ENCODE data around the gene ZNF526.
"Not testable (repeated sequence)": the region's sequence is repeated elsewhere in the genome, so short reads cannot be mapped to it uniquely, and the experiment has no call there.

Gene ZNF526

DNA sequence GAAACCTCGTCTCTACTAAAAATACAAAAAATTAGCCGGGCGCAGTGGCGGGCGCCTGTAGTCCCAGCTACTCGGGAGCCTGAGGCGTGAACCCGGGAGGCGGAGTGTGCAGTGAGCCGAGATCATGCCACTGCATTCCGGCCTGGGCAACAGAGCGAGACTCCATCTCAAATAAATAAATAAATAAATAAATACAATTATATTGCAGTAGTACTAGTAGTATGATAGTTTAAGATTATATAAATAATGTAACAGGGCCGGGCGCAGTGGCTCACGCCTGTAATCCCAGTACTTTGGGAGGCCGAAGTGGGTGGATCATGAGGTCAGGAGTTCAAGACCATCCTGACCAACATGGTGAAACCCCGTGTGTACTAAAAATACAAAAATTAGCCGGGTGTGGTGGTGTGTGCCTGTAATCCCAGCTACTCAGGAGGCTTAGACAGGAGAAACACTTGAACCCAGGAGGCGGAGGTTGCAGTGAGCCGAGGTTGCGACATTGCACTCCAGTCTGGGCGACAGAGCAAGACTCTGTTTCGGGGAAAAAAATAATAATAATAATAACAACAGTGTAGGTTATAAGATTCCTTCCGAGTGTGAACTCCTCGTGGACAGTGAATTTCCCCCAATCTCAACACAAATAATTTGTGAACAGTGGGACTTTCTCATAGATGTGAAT is 47.0 kb downstream of the ZNF526 start:
- not testable (repeated sequence) for DNase-seq

DNA sequence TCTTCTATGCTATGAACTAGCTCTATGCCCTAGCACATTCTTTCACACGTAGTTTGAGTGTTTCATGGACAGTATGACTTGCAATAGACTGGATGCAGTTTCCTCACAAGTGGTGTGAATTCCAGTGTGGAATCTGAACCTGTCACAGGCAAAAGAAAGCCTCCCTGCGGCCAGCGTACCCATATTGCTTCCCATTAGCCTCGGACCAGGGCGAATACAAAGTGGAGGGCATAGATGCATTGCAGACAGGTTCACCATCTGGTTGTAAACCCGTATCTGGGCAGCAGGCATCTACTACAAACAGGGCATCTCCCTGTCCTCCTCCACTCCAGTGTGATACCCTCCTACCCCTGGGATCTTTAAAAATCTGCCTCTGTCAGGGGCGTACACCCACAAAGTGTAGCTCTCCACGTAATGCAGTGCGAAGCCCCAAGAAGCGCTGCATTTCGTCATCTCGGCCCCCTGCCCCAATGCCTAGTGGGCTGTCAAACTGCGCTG is 47.6 kb downstream of the ZNF526 start:
- DNase-seq, result no peak

DNA sequence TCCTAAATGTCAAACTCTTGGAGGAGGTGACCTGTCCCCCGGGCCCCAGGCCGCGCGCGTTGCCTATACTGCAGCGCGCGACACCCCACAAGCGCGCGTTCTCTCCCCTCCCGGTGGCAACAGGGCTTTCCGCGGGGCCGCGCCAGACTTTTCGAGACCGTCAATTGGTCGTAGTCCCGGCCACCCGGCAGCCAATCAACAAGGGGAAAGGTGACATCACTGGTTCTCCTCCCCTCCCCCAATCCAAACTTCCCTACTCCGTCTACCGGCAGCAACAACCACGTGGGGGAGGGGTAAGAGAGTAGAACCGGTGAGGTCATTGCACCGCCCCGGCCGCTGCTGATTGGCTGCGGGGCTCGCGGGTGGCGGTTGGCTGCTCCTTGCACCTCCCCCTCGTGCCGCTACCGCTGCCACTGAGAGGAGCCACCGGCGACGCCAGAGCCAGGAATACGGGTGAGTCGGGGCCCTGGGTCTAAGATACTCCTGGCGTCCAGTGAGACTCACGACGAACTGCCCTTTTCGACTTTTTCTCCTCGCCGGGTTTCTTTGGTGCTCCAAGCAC is 48.1 kb downstream of the ZNF526 start:
- no peak for DNase-seq

DNA sequence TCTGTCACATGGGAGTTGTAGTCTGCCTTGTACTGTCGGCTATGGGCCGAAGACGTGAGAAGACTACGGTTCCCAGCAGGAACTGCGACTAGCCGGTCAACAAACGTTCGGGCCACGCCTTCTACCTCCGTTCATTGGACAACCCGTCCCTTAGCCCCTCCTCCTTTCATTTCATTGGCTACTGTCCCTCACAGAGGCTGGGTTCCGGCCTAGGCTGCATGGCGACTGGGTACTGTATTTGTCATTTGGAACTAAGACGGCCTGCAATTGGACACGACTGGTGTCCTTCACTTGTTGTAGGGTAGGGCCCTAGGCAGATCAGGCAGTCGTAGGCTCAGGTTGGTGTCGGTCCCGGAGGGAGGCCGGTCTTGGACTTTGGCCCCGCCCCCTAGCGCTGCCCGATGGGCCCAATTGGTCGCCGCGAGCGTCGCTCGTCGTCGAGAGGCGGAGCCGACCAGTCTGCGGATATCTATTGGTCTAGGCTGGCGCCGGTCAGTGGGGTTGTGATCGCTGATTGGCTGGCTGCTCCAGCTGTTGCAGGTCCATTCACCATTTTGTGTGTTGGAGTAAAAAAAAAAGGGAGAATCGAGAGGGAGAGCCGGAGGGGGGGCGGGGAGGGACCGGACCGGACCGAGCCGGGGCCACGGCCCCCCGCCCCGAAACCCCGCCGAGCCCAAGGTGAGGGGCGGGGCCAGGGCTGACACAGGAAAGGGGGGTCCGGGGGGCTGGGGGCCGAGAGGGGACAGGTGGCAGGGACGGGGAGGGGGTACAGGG is 48.8 kb downstream of the ZNF526 start, which contains the start of gene CIC:
Gene CIC, plus strand, starts transcription at position 549 of the 774 bp plus-strand sequence. CDS start 2,532 bp downstream, outside the sequence.
- DNase-seq, result peak; percentile 63

DNA sequence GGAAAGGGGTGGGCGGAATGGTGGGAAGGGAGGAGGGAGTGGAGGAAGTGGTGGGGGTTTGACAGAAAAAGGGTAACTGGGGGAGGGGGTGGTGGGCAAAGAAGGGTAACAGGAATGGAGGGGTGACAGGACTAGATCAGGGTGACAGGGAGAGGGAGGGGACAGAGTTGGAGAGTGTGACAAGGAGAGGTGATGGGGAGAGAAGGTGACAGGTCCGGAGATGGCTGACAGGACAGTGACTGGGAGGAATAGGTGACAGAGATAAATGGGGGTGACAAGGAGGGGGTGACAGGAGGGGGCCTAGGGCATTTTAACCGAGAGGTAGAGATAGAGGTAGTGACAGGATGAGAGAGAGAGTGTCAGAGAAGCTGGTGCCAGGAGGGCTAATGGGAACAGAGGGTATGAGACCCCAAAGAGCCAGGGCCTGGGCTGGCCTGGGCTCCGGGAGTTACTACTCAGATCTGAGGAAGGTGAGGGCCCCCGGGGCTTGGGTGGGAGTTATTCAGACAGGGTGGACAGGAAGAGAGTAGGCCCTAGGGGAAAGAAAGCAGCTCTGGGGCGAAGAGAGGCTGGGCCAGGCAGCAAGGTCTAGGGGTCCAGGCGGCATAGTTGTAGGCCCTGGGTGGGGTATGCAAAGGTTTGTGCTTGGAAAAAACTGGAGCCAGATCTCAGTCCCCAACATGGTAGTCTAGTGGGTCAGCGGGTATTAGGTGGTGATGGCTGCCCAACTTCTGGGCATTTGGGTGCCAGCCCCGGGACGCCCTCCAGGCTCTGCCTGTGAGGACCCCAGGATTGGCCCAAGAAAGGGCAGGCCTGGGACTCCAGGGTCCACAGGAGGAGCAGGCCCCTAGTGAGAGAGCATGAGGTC is 49.6 kb downstream of the ZNF526 start:
- DNase-seq, result no peak

DNA sequence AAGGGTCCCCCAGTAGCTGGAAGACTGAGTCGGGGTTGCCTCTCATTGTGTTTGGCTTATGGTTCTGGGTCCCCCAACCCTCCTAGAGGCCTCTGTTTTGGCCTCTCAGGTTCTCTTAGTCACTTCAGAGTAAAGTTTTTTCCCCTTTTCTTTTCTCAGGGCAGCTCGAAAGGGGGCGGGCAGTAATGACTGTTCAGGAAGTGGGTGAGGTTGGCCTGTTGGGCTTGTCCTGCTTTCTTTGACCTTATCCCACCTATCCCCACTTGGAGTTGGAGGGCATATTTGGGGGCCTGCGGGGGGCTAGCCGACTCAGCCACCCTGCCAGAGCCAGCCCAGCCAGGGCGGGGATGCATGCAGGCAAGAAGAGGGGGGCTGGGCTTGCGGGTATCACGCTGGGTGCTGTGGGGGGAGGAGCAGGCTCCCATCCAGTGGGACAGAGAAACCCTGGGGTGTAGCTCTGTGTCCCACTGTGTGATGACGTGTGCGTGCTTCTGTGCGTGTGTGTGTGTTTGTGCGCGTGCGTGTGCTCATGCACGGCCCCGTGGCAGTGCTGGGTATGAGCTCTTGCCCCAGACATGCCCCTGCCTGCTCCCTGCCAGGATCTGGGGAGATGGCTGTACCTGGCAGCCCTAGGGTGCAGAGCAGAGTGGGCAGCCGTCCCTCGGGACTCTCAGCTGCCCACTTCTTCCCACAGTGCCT is 50.4 kb downstream of the ZNF526 start:
- DNase-seq, result no peak

DNA sequence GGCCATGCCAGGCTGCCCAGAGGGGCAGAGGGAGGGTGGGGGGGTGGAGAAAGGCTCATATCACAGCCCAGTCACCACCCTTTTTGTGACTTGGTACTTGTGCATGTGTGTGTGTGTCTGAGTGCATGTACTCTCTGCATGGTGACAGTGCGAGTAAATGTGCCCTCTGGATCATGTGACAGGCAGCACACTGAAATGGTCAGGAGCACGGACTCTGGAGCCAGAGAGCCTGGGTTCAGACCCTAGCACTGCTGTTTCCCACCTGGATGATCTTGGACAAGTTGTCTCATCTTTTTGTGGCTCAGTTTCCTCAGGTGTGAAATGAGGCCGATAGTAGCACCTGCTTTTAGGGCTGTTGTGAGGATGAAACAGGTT is 50.9 kb downstream of the ZNF526 start:
- DNase-seq, result no peak

DNA sequence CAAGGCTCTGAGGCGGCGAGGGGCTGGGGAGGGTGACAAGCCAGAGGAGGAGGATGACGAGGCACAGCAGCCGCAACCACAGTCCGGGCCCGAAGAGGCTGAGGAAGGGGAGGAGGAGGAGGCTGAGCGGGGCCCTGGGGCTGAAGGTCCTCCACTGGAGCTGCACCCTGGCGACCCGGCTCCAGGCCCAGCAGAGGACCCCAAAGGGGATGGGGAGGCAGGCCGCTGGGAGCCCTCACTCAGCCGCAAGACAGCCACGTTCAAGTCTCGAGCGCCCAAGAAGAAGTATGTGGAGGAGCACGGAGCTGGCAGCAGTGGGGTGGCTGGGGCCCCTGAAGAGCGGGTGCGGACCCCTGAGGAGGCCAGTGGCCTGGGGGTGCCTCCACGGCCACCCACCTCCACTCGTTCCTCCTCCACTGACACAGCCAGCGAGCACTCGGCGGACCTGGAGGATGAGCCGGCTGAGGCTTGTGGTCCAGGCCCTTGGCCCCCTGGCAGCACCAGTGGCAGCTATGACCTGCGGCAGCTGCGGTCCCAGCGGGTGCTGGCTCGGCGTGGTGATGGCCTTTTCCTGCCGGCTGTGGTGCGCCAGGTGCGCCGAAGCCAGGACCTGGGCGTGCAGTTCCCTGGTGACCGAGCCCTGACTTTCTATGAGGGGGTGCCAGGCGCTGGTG is 51.9 kb downstream of the ZNF526 start:
- no peak for DNase-seq

DNA sequence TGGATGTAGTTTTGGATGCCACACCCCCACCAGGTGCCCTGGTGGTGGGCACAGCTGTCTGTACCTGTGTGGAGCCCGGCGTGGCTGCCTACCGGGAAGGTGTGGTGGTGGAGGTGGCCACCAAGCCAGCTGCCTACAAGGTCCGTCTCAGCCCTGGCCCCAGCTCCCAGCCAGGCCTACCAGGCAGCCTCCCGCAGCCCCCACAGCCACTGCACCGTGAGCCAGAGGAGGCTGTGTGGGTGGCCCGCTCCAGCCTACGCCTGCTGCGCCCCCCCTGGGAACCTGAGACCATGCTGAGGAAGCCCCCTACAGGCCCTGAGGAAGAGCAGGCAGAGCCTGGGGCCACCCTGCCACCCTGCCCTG is 52.4 kb downstream of the ZNF526 start:
- no peak for DNase-seq

DNA sequence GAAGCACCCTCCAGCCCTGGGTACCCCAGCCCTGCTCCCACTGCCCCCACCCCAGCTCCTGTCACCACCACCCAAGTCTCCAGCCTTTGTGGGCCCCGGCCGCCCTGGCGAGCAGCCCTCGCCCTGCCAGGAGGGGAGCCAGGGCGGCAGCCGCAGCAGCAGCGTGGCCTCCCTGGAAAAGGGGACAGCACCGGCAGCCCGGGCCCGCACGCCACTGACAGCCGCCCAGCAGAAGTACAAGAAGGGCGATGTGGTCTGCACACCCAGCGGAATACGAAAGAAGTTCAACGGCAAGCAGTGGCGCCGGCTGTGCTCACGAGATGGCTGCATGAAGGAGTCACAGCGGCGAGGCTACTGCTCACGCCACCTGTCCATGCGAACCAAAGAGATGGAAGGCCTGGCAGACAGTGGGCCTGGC is 52.9 kb downstream of the ZNF526 start:
- no peak for DNase-seq

DNA sequence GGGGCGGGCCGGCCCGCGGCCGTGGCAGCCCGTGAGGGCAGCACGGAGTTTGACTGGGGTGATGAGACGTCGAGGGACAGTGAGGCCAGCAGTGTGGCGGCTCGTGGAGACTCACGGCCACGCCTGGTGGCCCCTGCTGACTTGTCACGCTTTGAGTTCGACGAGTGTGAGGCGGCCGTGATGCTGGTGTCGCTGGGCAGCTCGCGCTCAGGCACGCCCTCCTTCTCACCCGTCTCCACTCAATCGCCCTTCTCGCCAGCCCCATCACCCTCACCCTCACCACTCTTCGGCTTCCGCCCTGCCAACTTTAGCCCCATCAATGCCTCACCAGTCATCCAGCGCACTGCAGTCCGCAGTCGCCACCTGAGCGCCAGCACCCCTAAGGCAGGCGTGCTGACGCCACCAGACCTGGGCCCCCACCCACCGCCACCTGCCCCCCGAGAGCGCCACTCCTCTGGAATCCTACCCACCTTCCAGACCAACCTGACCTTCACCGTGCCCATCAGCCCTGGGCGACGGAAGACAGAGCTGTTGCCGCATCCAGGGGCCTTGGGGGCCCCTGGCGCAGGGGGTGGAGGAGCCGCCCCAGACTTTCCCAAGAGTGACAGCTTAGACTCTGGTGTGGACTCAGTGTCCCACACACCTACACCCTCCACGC is 53.4 kb downstream of the ZNF526 start:
- no peak for DNase-seq

DNA sequence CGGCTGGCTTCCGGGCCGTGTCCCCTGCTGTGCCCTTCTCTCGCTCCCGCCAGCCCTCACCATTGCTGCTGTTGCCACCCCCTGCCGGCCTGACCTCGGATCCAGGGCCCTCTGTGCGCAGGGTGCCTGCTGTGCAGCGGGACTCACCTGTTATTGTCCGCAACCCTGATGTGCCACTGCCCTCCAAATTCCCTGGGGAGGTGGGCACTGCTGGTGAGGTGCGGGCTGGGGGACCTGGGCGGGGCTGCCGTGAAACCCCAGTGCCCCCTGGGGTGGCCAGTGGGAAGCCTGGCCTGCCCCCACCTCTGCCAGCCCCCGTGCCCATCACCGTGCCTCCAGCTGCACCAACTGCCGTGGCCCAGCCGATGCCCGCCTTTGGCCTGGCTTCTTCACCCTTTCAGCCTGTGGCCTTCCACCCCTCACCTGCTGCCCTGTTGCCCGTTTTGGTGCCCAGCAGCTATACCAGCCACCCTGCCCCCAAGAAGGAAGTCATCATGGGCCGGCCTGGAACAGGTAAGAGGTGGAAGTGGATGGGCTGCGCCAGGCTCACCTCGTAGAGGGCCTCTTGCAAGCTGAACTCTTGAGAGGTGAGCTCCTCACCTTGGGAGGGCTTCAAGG is 54.1 kb downstream of the ZNF526 start:
- no peak for DNase-seq

DNA sequence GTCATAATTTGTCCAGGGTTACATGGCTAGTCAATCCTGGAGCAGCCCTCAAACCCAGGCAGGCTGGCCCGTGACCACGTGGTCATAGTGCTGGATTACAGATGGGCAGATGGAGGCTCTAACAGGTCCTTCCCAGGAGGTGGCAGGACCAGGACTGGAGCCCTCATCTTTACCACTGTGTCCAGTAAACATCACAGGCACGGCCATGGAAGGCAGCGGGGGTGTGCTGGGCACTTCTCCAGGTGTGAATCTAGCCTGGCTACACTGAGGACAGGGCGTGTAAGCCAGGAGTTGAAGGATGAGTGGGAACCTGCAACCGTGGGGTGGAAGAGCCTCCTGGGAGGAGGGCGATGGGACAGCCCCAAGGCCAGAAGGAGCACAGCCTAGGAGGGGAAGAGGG is 55.0 kb downstream of the ZNF526 start:
- no peak for DNase-seq

DNA sequence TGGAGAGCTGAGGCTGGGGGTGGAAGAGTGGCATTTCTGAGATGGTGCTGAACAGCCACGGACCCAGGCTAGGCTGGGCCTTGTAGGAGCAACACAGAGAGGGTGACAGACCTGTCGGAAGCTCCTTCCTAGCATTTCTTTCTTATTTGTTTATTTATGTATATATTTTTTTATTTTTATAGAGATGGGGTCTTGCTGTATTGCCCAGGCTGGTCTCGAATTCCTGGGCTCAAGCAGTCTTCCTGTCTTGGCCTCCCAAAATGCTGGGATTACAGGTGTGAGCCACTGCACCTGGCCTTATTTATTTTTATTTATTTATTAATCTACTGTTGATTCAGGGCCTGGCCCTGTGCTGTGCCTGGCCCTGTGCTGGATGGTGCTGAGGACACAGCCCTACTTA is 55.4 kb downstream of the ZNF526 start:
- no peak for DNase-seq

DNA sequence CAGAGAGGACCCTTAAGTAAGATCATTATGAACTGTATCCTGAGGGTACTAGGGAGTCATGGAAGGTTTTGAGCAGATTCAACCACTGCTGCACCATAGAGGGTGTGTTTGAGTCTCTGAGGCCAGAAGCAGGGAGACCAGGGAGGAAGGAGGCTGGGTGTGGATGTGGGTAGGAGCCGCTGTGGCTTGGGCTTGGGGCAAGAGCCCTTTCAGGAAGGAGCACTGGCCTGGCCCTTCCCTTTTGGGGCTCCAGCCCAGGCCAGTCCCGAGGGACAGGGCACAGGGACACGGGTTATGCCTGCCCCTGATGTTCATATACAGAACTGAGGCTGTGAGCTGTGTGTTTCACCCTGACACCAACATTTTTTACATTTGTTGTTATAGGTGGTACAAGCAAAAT is 56.2 kb downstream of the ZNF526 start:
- DNase-seq, result no peak

DNA sequence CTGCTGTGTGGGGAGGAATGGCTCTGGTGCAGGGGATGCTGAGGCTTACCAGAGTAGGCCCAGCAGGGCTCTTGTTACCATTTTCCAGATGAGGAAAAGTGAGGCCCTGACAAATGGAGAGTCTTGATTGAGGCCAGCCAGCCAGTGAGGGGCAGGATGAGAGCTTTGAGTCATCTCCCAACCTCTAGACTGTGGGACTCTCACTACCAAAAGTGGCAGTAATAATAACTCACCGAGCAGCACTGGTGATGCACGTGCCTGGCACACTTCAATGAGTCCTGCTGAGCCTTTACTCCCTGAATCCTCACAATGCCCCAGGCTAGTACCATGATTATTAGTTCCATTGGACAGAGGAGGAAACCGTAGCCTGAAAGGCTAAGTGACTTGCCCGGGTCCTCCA is 56.7 kb downstream of the ZNF526 start:
- DNase-seq, result no peak
